Body of pancreas (tissue), 4 donors: ENCODE data around the gene CD180. TPM values are rescaled to one million over a fixed set of nuclear protein-coding genes. Genes with fewer than 3 reads are reported as not detected.

Source experiments
- ATAC-seq: fragments of 150-250 bp; one replicate; pipeline ENCODE4 v1.9.1; 2016
- DNase-seq, 4 donors: peaks; one replicate each; pipeline ENCODE4 v3.0.0-alpha.2; 2019
- H3K27ac ChIP-seq, 4 donors: fragments of 200-600 bp; sonication (generic); 1 replicate in 3 of 4; 2 replicates in 1 of 4; pipeline versions ENCODE4 v1.5.1 to v1.6.1; 2016 to 2019; ENCODE audit warnings: mild to moderate bottlenecking in 1 of 4, mixed read lengths in 1 of 4, moderate library complexity in 1 of 4
- H3K27me3 ChIP-seq, 2 donors: fragments of 200-600 bp; sonication (generic); one replicate each; pipeline ENCODE4 v1.6.0; 2016; ENCODE audit warnings: mild to moderate bottlenecking in 1 of 2
- H3K36me3 ChIP-seq, 2 donors: fragments of 200-600 bp; sonication (generic); replicated peaks in 1 of 2; 2 replicates each; pipeline ENCODE4 v1.5.1; 2016; ENCODE audit warnings: low read depth in 2 of 2; ENCODE audit not compliant: insufficient read depth in 1 of 2
- H3K4me1 ChIP-seq: fragments of 200-600 bp; sonication (generic); one replicate; pipeline ENCODE4 v1.6.0; 2016
- H3K4me3 ChIP-seq, 2 donors: fragments of 200-600 bp; sonication (generic); 1 replicate in 1 of 2; 2 replicates in 1 of 2; pipeline ENCODE4 v1.5.1; 2016 to 2019
- H3K9me3 ChIP-seq, 3 donors: fragments of 200-600 bp; sonication (generic); 1 replicate in 2 of 3; 2 replicates in 1 of 3; pipeline ENCODE4 v1.5.1; 2016
- POLR2A ChIP-seq, 3 donors: fragments of 450-650 bp; IDR thresholded peaks; one replicate each; pipeline ENCODE4 v1.6.1; 2016; ENCODE audit warnings: antibody characterized with exemption in 3 of 3, mild to moderate bottlenecking in 2 of 3
- WGBS, 2 donors: methylation state at CpG; one replicate each; pipeline ENCODE4 v1.1.5; 2017; 5-methylcytosine and 5-hydroxymethylcytosine counted together
- intact Hi-C: fragments of 100-400 bp; cut with DNase I; formaldehyde crosslinking; loops from one replicate; pipeline ENCODE4 v1.15.1; 2023
- total RNA-seq, 2 donors: library from RNA; depleted of rRNA; stranded (reverse); fragments of >200 nt; gene quantifications; one replicate each; pipeline ENCODE4 v1.1.0, GENCODE V29; 2016
- TF ChIP-seq, protein P1 (sequence below), 7 experiments: fragments of 450-650 bp in 4 of 7; fragments of 200-600 bp in 3 of 7; sonication (generic) in 3 of 7; IDR thresholded peaks; one replicate each; pipeline ENCODE4 v1.5.1; 2016 to 2019; ENCODE audit warnings: antibody characterized with exemption in 7 of 7

Gene CD180
- total RNA-seq, 2 donors from 2014 or later, result 0.26 TPM; not detected in 1

GRCh38 chr5:67147760-67148159 is 48.8 kb downstream of the CD180 start:
- H3K4me1 ChIP-seq, result no peaks in the 10 kb centered on the region
- no peak overlapping the region for H3K27ac ChIP-seq
- H3K27me3 ChIP-seq, result no peaks in the 10 kb centered on the region
- H3K9me3 ChIP-seq, result no peaks in the 10 kb centered on the region
- DNase-seq (no peak), ATAC-seq (no peak)
- no peak overlapping the region for H3K4me3 ChIP-seq
- 88 to 90% methylated on average over 3 of the region's 3 CpGs for WGBS, 2 donors
- intact Hi-C loops, result no loop called here
- no peak for TF ChIP-seq POLR2A (IDR thresholded peaks at IDR 0.05)
- TF ChIP-seq, protein P1, sequence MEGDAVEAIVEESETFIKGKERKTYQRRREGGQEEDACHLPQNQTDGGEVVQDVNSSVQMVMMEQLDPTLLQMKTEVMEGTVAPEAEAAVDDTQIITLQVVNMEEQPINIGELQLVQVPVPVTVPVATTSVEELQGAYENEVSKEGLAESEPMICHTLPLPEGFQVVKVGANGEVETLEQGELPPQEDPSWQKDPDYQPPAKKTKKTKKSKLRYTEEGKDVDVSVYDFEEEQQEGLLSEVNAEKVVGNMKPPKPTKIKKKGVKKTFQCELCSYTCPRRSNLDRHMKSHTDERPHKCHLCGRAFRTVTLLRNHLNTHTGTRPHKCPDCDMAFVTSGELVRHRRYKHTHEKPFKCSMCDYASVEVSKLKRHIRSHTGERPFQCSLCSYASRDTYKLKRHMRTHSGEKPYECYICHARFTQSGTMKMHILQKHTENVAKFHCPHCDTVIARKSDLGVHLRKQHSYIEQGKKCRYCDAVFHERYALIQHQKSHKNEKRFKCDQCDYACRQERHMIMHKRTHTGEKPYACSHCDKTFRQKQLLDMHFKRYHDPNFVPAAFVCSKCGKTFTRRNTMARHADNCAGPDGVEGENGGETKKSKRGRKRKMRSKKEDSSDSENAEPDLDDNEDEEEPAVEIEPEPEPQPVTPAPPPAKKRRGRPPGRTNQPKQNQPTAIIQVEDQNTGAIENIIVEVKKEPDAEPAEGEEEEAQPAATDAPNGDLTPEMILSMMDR (IDR thresholded peaks at IDR 0.05), result no peak
- H3K36me3 ChIP-seq, result peaks cover 0 to 11% of the 10 kb centered on the region in 2 donors

DNA sequence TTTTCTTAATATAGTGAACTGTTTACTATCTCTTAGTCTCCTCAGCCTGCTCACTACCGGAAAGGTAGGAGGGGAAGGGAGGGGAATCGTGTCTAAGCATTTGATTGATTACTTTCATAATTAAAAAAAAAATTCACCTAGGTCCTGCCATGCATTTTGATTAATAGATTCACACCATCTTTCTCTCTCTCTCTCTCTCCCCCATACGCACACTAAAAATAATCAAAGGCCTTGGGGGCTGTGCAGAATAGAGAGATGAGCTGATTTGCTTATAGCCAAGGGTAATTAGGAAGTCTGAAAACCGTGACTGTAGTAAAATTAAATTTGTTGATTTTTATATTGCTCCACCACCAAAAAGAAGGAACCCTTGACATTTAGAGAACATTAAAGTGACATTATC is 49.6 kb downstream of the CD180 start:
- ATAC-seq (no peak), DNase-seq (no peak)
- H3K27ac ChIP-seq, result no peak overlapping the region
- intact Hi-C loops, result no loop called here
- peaks cover 0 to 10% of the 10 kb centered on the region in 2 donors for H3K36me3 ChIP-seq
- H3K4me3 ChIP-seq, result no peak overlapping the region
- WGBS, 2 donors, result 67 to 81% methylated on average over 4 of the region's 4 CpGs
- H3K9me3 ChIP-seq, result no peaks in the 10 kb centered on the region
- H3K27me3 ChIP-seq, result no peaks in the 10 kb centered on the region
- TF ChIP-seq, protein P1 (IDR thresholded peaks at IDR 0.05), result no peak
- no peak for TF ChIP-seq POLR2A (IDR thresholded peaks at IDR 0.05)
- no peaks in the 10 kb centered on the region for H3K4me1 ChIP-seq

GRCh38 chr5:67146574-67146973 is 50.0 kb downstream of the CD180 start:
- ATAC-seq, result no peak
- Histone ChIP-seq H3K4me3 (no peak overlapping the region), H3K9me3 (no peaks in the 10 kb centered on the region), H3K27me3 (no peaks in the 10 kb centered on the region), H3K36me3 (peaks cover 0 to 10% of the 10 kb centered on the region in 2 donors), H3K27ac (no peak overlapping the region), H3K4me1 (no peaks in the 10 kb centered on the region)
- TF ChIP-seq POLR2A (IDR thresholded peaks at IDR 0.05), result no peak
- TF ChIP-seq, protein P1 (IDR thresholded peaks at IDR 0.05), result no peak
- no peak for DNase-seq
- intact Hi-C loops, result no loop called here
- 78 to 83% methylated on average over 1 of the region's 1 CpG for WGBS, 2 donors

DNA sequence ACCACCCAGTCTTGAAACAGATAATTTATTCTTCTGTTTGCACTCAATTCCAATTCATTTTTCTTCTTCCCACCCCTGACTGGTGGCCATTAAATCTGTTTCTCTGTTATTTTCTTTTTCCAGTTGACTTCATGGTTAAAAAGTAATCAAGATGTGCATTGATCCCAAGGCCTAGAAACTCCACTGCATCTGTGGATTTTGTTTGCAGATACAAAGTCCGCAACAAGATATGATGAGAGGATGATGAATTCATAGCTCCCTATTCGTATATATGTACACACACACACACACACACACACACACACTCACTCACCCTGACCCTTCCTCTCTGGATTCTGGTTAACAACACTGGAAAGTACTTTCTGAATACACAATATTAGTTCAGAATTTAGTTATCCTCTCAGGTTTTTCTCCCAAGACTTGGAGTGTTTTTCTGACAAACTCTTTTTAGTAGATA is 52.4 kb downstream of the CD180 start:
- DNase-seq (no peak), ATAC-seq (no peak)
- Histone ChIP-seq H3K36me3 (peaks cover 0 to 10% of the 10 kb centered on the region in 2 donors), H3K27ac (no peak overlapping the region), H3K27me3 (no peaks in the 10 kb centered on the region), H3K4me1 (no peaks in the 10 kb centered on the region), H3K4me3 (no peak overlapping the region), H3K9me3 (no peaks in the 10 kb centered on the region)
- TF ChIP-seq POLR2A (IDR thresholded peaks at IDR 0.05), result no peak
- TF ChIP-seq, protein P1 (IDR thresholded peaks at IDR 0.05), result no peak
- 34 to 44% methylated on average over 2 of the region's 2 CpGs for WGBS, 2 donors
- intact Hi-C loops, result no loop called here

DNA sequence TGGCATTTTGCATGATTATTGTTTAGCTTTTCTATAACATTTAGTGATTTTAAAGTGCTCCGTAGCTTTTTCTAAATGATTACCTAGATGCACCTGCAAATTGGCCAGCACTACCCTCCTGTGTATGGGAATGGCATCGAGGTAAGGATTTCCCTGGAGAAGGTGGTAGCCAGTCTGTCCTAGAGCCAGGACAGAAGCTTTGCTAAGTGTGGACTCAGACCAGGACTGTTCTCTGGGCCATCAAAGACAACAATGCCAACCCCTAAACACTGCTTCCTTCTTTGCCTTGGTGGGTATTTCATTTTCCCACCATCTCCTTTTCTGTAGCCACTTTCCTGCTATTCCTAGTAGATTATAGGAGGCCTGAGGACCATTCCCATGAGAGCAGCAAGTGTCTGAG is 53.0 kb downstream of the CD180 start:
- no peaks in the 10 kb centered on the region for H3K4me1 ChIP-seq
- no peak overlapping the region for H3K4me3 ChIP-seq
- intact Hi-C loops, result no loop called here
- peaks cover 0 to 10% of the 10 kb centered on the region in 2 donors for H3K36me3 ChIP-seq
- no peak for TF ChIP-seq POLR2A (IDR thresholded peaks at IDR 0.05)
- TF ChIP-seq, protein P1 (IDR thresholded peaks at IDR 0.05), result no peak
- H3K27ac ChIP-seq, result no peak overlapping the region
- WGBS, 2 donors, result 88 to 91% methylated on average over 2 of the region's 2 CpGs
- ATAC-seq, result no peak
- H3K9me3 ChIP-seq, result no peaks in the 10 kb centered on the region
- H3K27me3 ChIP-seq, result no peaks in the 10 kb centered on the region
- DNase-seq, result no peak
